Ectodermal cell (in vitro differentiated cells): ENCODE data around the gene EPHA4.

Source experiments
- H3K27ac ChIP-seq: 2 replicates; pipeline ENCODE4 v1.7.0; 2013; ENCODE audit warnings: mild to moderate bottlenecking, low read depth, low read length; ENCODE audit not compliant: insufficient read depth, poor library complexity, severe bottlenecking
- H3K27me3 ChIP-seq: 2 replicates; pipeline ENCODE4 v1.7.0; 2013; ENCODE audit warnings: mild to moderate bottlenecking, low read length; ENCODE audit not compliant: insufficient read depth, control insufficient read depth, poor library complexity, severe bottlenecking
- H3K36me3 ChIP-seq: one replicate; pipeline ENCODE4 v1.7.0; 2013; ENCODE audit warnings: low read length; ENCODE audit not compliant: control insufficient read depth, insufficient read depth
- H3K4me1 ChIP-seq: one replicate; pipeline ENCODE4 v1.7.0; 2013; ENCODE audit warnings: low read length; ENCODE audit not compliant: control insufficient read depth, insufficient read depth
- H3K4me3 ChIP-seq: 2 replicates; pipeline ENCODE4 v1.7.0; 2013; ENCODE audit warnings: low read depth, low read length, control low read depth; ENCODE audit not compliant: insufficient read depth
- H3K9me3 ChIP-seq: 2 replicates; pipeline ENCODE4 v1.7.0; 2013; ENCODE audit warnings: mild to moderate bottlenecking, low read length, moderate library complexity; ENCODE audit not compliant: control insufficient read depth
- WGBS, 2 experiments: methylation state at CpG; one replicate each; pipeline ENCODE4 v1.1.7; 2013; ENCODE audit warnings: missing lambda C conversion rate in 2 of 2; 5-methylcytosine and 5-hydroxymethylcytosine counted together

The EPHA4 gene

GRCh38 chr2:221500501-221501209, 71.4 kb downstream of the EPHA4 start:
- peaks cover 39% of the 10 kb centered on the region for H3K4me1 ChIP-seq
- H3K27ac ChIP-seq = no peak overlapping the region
- H3K9me3 ChIP-seq = no peaks in the 10 kb centered on the region
- WGBS, 2 experiments = 94 to 95% methylated on average over 6 of the region's 6 CpGs
- H3K4me3 ChIP-seq = no peak overlapping the region
- H3K27me3 ChIP-seq = no peaks in the 10 kb centered on the region
- peaks cover 19% of the 10 kb centered on the region for H3K36me3 ChIP-seq

DNA sequence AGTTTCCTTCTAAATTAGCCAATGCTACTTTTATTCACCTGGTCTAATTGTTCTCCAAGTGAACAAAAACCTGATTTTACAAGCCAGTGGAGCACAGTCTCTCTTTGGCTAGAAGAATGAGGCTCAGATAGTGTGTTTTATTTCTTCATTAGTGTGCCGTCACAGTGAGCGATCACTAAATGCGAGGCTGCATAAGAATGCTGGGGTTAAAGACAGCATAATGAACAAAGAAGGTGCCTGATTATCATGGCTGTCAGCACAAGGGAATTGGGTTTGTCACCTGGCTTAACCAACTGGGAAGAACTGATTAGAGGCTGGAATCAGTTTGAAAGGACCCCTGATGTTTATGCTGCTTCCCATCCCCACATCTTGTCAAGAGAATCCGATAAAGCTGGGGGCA, 76.4 kb downstream of the EPHA4 start:
- Histone ChIP-seq H3K4me1 (peaks cover 33% of the 10 kb centered on the region), H3K9me3 (no peaks in the 10 kb centered on the region), H3K4me3 (no peak overlapping the region), H3K36me3 (peaks cover 20% of the 10 kb centered on the region), H3K27ac (peak overlapping the region; percentile 68), H3K27me3 (no peaks in the 10 kb centered on the region)
- 30 to 43% methylated on average over 4 of the region's 4 CpGs for WGBS, 2 experiments

GRCh38 chr2:221494556-221494955, 77.5 kb downstream of the EPHA4 start:
- Histone ChIP-seq H3K27me3 (no peaks in the 10 kb centered on the region), H3K4me3 (no peak overlapping the region), H3K27ac (no peak overlapping the region), H3K9me3 (no peaks in the 10 kb centered on the region), H3K36me3 (peaks cover 13% of the 10 kb centered on the region), H3K4me1 (peaks cover 37% of the 10 kb centered on the region)
- 88 to 94% methylated on average over 2 to 3 of the region's 3 CpGs for WGBS, 2 experiments

DNA sequence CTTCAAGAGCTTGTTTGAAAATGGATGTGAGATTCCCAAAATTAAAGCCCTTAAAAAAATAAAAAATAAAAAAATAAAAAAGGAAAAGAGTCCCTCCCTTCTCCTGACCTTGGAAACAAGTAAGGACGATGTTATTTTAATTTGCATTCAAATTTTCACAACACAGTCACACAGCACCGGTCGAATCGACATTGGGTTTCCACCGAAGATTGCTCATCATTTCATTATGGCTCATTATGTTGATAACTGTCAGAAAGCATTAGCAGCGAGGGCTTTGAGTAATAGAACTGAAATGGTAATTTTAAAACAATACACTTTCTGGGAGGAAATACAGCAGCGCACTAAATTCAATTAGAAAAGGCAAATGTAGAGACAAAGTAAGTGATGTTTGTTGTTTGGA, 78.7 kb downstream of the EPHA4 start:
- Histone ChIP-seq H3K4me1 (peaks cover 37% of the 10 kb centered on the region), H3K4me3 (no peak overlapping the region), H3K27ac (no peak overlapping the region), H3K36me3 (peaks cover 11% of the 10 kb centered on the region), H3K9me3 (no peaks in the 10 kb centered on the region), H3K27me3 (no peaks in the 10 kb centered on the region)
- 91 to 93% methylated on average over 7 of the region's 7 CpGs for WGBS, 2 experiments

GRCh38 chr2:221492636-221493035, 79.5 kb downstream of the EPHA4 start:
- Histone ChIP-seq H3K4me1 (peaks cover 37% of the 10 kb centered on the region), H3K4me3 (no peak overlapping the region), H3K27me3 (no peaks in the 10 kb centered on the region), H3K27ac (no peak overlapping the region), H3K36me3 (peaks cover 5% of the 10 kb centered on the region), H3K9me3 (no peaks in the 10 kb centered on the region)
- 89 to 95% methylated on average over 4 of the region's 4 CpGs for WGBS, 2 experiments

DNA sequence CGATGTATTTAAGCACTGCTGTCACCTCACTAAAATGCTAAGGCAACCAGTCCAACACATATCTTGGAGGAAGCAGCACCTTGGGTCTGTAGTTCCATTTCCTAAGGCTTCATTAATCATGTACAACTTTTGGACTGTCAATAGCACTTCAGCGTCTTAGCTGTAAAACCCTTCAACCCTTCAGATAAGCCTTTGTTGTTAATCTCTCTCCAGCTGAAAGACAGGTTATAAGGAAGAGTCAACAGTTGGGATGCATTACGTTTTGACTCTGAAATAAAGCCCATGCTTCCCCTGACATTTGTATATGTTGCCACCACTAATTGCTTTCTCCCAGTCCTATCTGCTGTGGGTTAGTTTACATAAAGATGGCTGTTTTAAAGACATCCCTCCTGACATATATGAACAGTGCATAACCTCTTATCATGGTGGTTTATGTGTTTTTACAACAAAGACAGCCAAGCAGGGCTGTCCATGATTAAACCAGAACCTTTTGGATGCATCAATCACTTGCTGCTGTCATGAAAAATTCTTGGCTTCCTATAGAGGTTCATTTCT, 81.5 kb downstream of the EPHA4 start:
- Histone ChIP-seq H3K9me3 (no peaks in the 10 kb centered on the region), H3K4me1 (peaks cover 32% of the 10 kb centered on the region), H3K4me3 (no peak overlapping the region), H3K36me3 (peaks cover 5% of the 10 kb centered on the region), H3K27me3 (no peaks in the 10 kb centered on the region), H3K27ac (no peak overlapping the region)
- 93 to 95% methylated on average over 3 of the region's 3 CpGs for WGBS, 2 experiments

GRCh38 chr2:221488136-221488807, 83.8 kb downstream of the EPHA4 start:
- Histone ChIP-seq H3K27me3 (no peaks in the 10 kb centered on the region), H3K4me1 (peaks cover 17% of the 10 kb centered on the region), H3K9me3 (no peaks in the 10 kb centered on the region), H3K27ac (no peak overlapping the region), H3K4me3 (no peak overlapping the region), H3K36me3 (peaks cover 5% of the 10 kb centered on the region)
- WGBS, 2 experiments = 91 to 97% methylated on average over 3 of the region's 3 CpGs

GRCh38 chr2:221486106-221486505, 86.0 kb downstream of the EPHA4 start:
- peaks cover 8% of the 10 kb centered on the region for H3K4me1 ChIP-seq
- peaks cover 6% of the 10 kb centered on the region for H3K36me3 ChIP-seq
- H3K9me3 ChIP-seq = no peaks in the 10 kb centered on the region
- H3K4me3 ChIP-seq = no peak overlapping the region
- no peak overlapping the region for H3K27ac ChIP-seq
- no peaks in the 10 kb centered on the region for H3K27me3 ChIP-seq
- WGBS, 2 experiments = 95% methylated on average over 4 of the region's 4 CpGs

- Histone ChIP-seq H3K9me3 (no peaks in the 10 kb centered on the region), H3K4me1 (peaks cover 3% of the 10 kb centered on the region), H3K36me3 (peaks cover 6% of the 10 kb centered on the region), H3K4me3 (no peak overlapping the region), H3K27ac (no peak overlapping the region), H3K27me3 (no peaks in the 10 kb centered on the region)
- 85 to 96% methylated on average over 4 to 5 of the region's 5 CpGs for WGBS, 2 experiments
These were observed 86.6 kb downstream of the EPHA4 start for GRCh38 chr2:221485503-221485870.

DNA sequence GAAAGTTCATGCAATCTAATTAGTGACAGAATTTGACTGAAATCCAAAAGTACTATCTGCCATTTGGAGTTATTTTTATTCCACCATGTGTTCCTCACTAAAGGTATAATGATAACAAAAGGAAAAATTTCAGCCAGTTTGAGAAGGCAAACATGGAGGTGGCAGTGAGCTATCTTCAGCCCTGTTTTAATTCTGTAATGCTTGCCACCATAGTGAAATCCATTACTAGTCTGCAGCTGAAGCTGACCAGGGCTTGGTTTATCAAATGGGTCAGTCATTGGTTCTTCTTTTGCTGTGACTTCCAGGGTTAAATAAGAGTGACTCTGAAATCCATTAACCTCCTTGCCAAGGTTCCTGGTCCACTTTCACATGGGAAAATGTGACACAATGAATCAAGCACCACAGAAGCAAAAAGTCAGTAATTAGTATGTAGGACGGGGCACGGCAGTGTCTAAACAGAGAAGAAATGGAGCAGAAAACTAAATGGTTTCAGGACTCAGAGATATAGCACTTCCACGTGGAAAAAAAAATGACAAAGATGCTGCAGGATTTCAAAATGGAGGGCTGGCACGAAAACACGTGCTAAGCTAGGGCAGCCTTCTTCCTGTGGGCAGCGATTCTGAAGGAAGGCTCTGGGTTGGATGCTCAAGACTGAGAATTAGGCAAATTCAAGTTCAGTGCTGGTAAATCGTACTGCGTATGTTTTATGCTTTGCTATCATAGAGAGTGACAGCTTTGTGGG, 87.2 kb downstream of the EPHA4 start:
- Histone ChIP-seq H3K9me3 (no peaks in the 10 kb centered on the region), H3K4me3 (no peak overlapping the region), H3K4me1 (peaks cover 3% of the 10 kb centered on the region), H3K36me3 (peaks cover 6% of the 10 kb centered on the region), H3K27me3 (no peaks in the 10 kb centered on the region), H3K27ac (no peak overlapping the region)
- 95 to 96% methylated on average over 8 of the region's 8 CpGs for WGBS, 2 experiments
